B cell (primary cell): ENCODE measurements around the gene HP1BP3. TPM values are rescaled to one million over a fixed set of nuclear protein-coding genes. Genes with fewer than 3 reads are reported as not detected.

Experiments used
- ATAC-seq: fragments of 200-7000 bp; cut with Tn5 transposase; one replicate; pipeline ENCODE4 v1.10.0; 2021; ENCODE audit warnings: low read depth, mild to moderate bottlenecking, moderate number of reproducible peaks, moderate library complexity
- CTCF ChIA-PET: fragments of 350-600 bp; sonication (Branson Sonifier 250); formaldehyde crosslinking; loops from one replicate; lab custom pipeline; 2021; ENCODE audit warnings: antibody characterized with exemption, inconsistent platforms; lab: Charles Lee
- POLR2A ChIA-PET: fragments of 350-600 bp; sonication (Branson Sonifier 250); formaldehyde crosslinking; loops from one replicate; lab custom pipeline; 2021; ENCODE audit warnings: antibody characterized with exemption; lab: Charles Lee
- DNase-seq: peaks from one replicate; pipeline ENCODE4 v3.0.0; 2013
- H2AFZ ChIP-seq: 2 replicates; pipeline ENCODE4 v1.6.1; 2012; ENCODE audit warnings: mild to moderate bottlenecking, low read depth, low read length; ENCODE audit not compliant: insufficient read depth, poor library complexity, severe bottlenecking
- H3K27ac ChIP-seq, 2 donors: 1 replicate in 1 of 2; 2 replicates in 1 of 2; pipeline ENCODE4 v1.5.1; 2012 to 2013; ENCODE audit warnings: low read length in 2 of 2, mild to moderate bottlenecking in 2 of 2, moderate library complexity in 1 of 2
- H3K27me3 ChIP-seq, 4 experiments: fragments of 200-600 bp in 1 of 4; sonication (generic) in 1 of 4; replicated peaks in 1 of 4; 1 replicate in 2 of 4; 2 replicates in 2 of 4; pipeline versions ENCODE4 v1.6.1 to v1.7.0; 2013 to 2016; ENCODE audit warnings: low read length in 3 of 4, mild to moderate bottlenecking in 2 of 4, mixed read lengths in 1 of 4, moderate library complexity in 1 of 4; ENCODE audit not compliant: insufficient read depth in 4 of 4, control insufficient read depth in 3 of 4; ENCODE audit errors: control extremely low read depth in 1 of 4
- H3K36me3 ChIP-seq, 2 experiments: replicated peaks in 1 of 2; 1 replicate in 1 of 2; 2 replicates in 1 of 2; pipeline versions ENCODE4 v1.6.1 to v1.7.1; 2013; ENCODE audit warnings: low read length in 1 of 2; ENCODE audit not compliant: insufficient read depth in 2 of 2, control insufficient read depth in 1 of 2; ENCODE audit errors: control extremely low read depth in 1 of 2, extremely low read depth in 1 of 2
- H3K4me1 ChIP-seq, 2 donors: fragments of 200-600 bp in 1 of 2; sonication (generic) in 1 of 2; 1 replicate in 1 of 2; 2 replicates in 1 of 2; pipeline versions ENCODE4 v1.5.1 to v1.6.1; 2013 to 2017; ENCODE audit warnings: low read length in 2 of 2; ENCODE audit not compliant: control insufficient read depth in 2 of 2, insufficient read depth in 2 of 2
- H3K4me2 ChIP-seq: replicated peaks from 2 replicates; pipeline ENCODE3; 2012; ENCODE audit warnings: mild to moderate bottlenecking, low read depth, low read length; ENCODE audit not compliant: poor library complexity, severe bottlenecking
- H3K4me3 ChIP-seq, 5 experiments: fragments of 200-600 bp in 1 of 5; sonication (generic) in 1 of 5; 1 replicate in 3 of 5; 2 replicates in 2 of 5; pipeline versions ENCODE4 v1.5.1 to v1.7.0; 2011 to 2016; ENCODE audit warnings: low read length in 4 of 5, mild to moderate bottlenecking in 4 of 5, low read depth in 2 of 5, control low read depth in 1 of 5, moderate library complexity in 1 of 5; ENCODE audit not compliant: insufficient read depth in 1 of 5; ENCODE audit errors: control extremely low read depth in 1 of 5, extremely low read depth in 1 of 5
- H3K79me2 ChIP-seq: fragments of 200-600 bp; sonication (generic); one replicate; pipeline ENCODE4 v1.6.0; 2016; ENCODE audit warnings: low read length; ENCODE audit not compliant: control insufficient read depth, insufficient read depth
- H3K9ac ChIP-seq: fragments of 200-600 bp; sonication (generic); 2 replicates; pipeline ENCODE4 v1.6.1; 2017; ENCODE audit warnings: mild to moderate bottlenecking, low read length, moderate library complexity
- H3K9me3 ChIP-seq, 3 donors: one replicate each; pipeline versions ENCODE4 v1.6.1 to v1.7.1; 2013; ENCODE audit warnings: low read length in 2 of 3; ENCODE audit not compliant: control insufficient read depth in 2 of 3, insufficient read depth in 1 of 3; ENCODE audit errors: control extremely low read depth in 1 of 3
- H4K20me1 ChIP-seq: 2 replicates; pipeline ENCODE4 v1.6.0; 2012; ENCODE audit warnings: mild to moderate bottlenecking, low read length; ENCODE audit not compliant: insufficient read depth, control insufficient read depth, poor library complexity, severe bottlenecking
- H3K27ac Mint-ChIP-seq: one replicate; pipeline ENCODE4 v1.8.0; 2021; ENCODE audit warnings: mixed read lengths
- H3K27me3 Mint-ChIP-seq: one replicate; pipeline ENCODE4 v1.8.0; 2021; ENCODE audit warnings: mixed read lengths
- H3K4me1 Mint-ChIP-seq: one replicate; pipeline ENCODE4 v1.8.0; 2021; ENCODE audit warnings: mixed read lengths
- H3K4me3 Mint-ChIP-seq: one replicate; pipeline ENCODE4 v1.8.0; 2021; ENCODE audit warnings: mixed read lengths
- H3K9me3 Mint-ChIP-seq: one replicate; pipeline ENCODE4 v1.8.0; 2022; ENCODE audit warnings: mixed read lengths; ENCODE audit not compliant: insufficient read depth
- CTCF ChIP-seq: fragments of 200-600 bp; IDR thresholded peaks from one replicate; pipeline ENCODE4 v1.8.0; 2022; ENCODE audit warnings: antibody characterized with exemption, mild to moderate bottlenecking
- EZH2 ChIP-seq: IDR thresholded peaks from 2 replicates; pipeline ENCODE4 v1.6.1; 2012; ENCODE audit warnings: borderline replicate concordance, low read depth, mild to moderate bottlenecking, moderate library complexity, low read length; ENCODE audit not compliant: insufficient read depth, poor library complexity, severe bottlenecking
- WGBS: methylation state at CpG from one replicate; pipeline ENCODE4 v1.1.5; 2013; ENCODE audit warnings: missing lambda C conversion rate; ENCODE audit not compliant: insufficient coverage; 5-methylcytosine and 5-hydroxymethylcytosine counted together
- intact Hi-C: fragments of 100-400 bp; cut with micrococcal nuclease; formaldehyde crosslinking; loops from one replicate; pipeline ENCODE4 v1.10.0; 2022
- polyA plus RNA-seq: library from polyadenylated mRNA; depleted of rRNA; stranded (reverse); fragments of >200 nt; gene quantifications from 2 replicates; pipeline ENCODE4 v1.2.3, GENCODE V29; 2012
- total RNA-seq, 2 donors: library from RNA; stranded (reverse); fragments of 120-200 nt in 1 of 2; gene quantifications; 1 replicate in 1 of 2; 2 replicates in 1 of 2; pipeline versions ENCODE4 v1.2.3 to v1.2.4, GENCODE V29; 2013 to 2022

The HP1BP3 gene
- total and polyA plus RNA-seq, 2 donors (not counting 1 experiment from before 2014, with no cell fraction given), result 147 to 303 TPM

GRCh38 chr1:20697563-20697962 lies 89.5 kb downstream of the HP1BP3 start:
- no peak overlapping the region for H3K27ac Mint-ChIP-seq
- no peaks in the 10 kb centered on the region for H3K9me3 Mint-ChIP-seq
- DNase-seq (no peak), ATAC-seq (no peak)
- H3K27me3 ChIP-seq, result no peaks in the 10 kb centered on the region
- H3K4me3 Mint-ChIP-seq, result no peak overlapping the region
- H3K9me3 ChIP-seq, result no peaks in the 10 kb centered on the region
- no peak overlapping the region for H3K27ac ChIP-seq
- peaks cover 4% of the 10 kb centered on the region for H3K4me1 Mint-ChIP-seq
- peaks cover 0 to 8% of the 10 kb centered on the region in 2 donors for H3K4me1 ChIP-seq
- H3K79me2 ChIP-seq, result no peaks in the 10 kb centered on the region
- ChIA-PET POLR2A (no interaction called here), CTCF (interaction anchor here (1.1 to 7.6 kb wide), 9 partner anchors 9 to 554 kb away, joined by 3 to 130 read pairs (median 4); partner anchors contain the start of gene KIF17)
- no peak overlapping the region for H2AFZ ChIP-seq
- WGBS, result 94% methylated on average over 12 of the region's 12 CpGs
- H3K36me3 ChIP-seq, result no peaks in the 10 kb centered on the region
- no peaks in the 10 kb centered on the region for H3K27me3 Mint-ChIP-seq
- intact Hi-C loops, result loop anchor here (2.0 kb wide), 1 partner anchor 37 kb away; the partner anchor contains the start of gene DDOST
- H3K4me3 ChIP-seq, result no peak overlapping the region
- TF ChIP-seq CTCF (no peak), EZH2 (no peak)
- H3K4me2 ChIP-seq, result no peak overlapping the region
- no peaks in the 10 kb centered on the region for H4K20me1 ChIP-seq
- no peak overlapping the region for H3K9ac ChIP-seq
